ENCODE data around the gene PRKD1. TPM values are rescaled to one million over a fixed set of nuclear protein-coding genes. Genes with fewer than 3 reads are reported as not detected.

The PRKD1 gene
- total and polyA plus RNA-seq, 10 donors = 1.0 to 8.9 (median 4.5) TPM

DNA sequence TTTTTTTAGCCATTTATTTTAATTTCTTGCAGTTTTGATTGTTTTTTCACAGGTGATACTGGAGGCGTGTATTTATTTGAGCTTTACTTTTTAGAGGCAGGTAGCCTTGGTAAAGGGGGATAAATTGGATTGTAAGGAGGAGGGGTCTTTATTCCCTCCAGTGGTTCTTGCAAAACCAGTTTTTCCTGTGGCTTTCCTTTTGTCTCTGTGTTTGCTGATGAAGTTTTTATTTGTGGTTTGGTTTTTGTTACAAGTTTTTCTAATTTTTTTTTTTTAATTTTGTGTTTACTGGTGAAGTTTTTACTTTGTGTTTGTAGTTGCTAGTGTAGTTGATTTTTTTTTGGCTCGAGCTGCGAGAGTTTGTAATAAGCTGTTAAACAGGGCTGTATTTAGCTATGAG, 278.5 kb downstream of the PRKD1 start:
- no peak for TF ChIP-seq POLR2A (IDR thresholded peaks at IDR 0.05)
- TF ChIP-seq, protein P1, sequence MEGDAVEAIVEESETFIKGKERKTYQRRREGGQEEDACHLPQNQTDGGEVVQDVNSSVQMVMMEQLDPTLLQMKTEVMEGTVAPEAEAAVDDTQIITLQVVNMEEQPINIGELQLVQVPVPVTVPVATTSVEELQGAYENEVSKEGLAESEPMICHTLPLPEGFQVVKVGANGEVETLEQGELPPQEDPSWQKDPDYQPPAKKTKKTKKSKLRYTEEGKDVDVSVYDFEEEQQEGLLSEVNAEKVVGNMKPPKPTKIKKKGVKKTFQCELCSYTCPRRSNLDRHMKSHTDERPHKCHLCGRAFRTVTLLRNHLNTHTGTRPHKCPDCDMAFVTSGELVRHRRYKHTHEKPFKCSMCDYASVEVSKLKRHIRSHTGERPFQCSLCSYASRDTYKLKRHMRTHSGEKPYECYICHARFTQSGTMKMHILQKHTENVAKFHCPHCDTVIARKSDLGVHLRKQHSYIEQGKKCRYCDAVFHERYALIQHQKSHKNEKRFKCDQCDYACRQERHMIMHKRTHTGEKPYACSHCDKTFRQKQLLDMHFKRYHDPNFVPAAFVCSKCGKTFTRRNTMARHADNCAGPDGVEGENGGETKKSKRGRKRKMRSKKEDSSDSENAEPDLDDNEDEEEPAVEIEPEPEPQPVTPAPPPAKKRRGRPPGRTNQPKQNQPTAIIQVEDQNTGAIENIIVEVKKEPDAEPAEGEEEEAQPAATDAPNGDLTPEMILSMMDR (IDR thresholded peaks at IDR 0.05 in 8 of 11, conservative IDR thresholded peaks at IDR 0.05 in 3 of 11) = no peak
- no peak for TF ChIP-seq POLR2AphosphoS5 (IDR thresholded peaks at IDR 0.05)
- H3K36me3 ChIP-seq = no peaks in the 10 kb centered on the region
- H3K9me3 ChIP-seq = peaks cover 7 to 63% (median 44%) of the 10 kb centered on the region in 8 donors
- no peak for DNase-seq
- WGBS, 5 donors = 89 to 97% (median 93%) methylated on average over 3 of the region's 3 CpGs
- H3K4me3 ChIP-seq = no peak overlapping the region
- H3K27ac ChIP-seq = no peak overlapping the region
- peaks cover 0 to 2% (median 0%) of the 10 kb centered on the region in 6 donors for H3K4me1 ChIP-seq
- no peaks in the 10 kb centered on the region for H3K27me3 ChIP-seq (replicated peaks in 1 of 7)
- intact Hi-C loops (cut with DNase I; ENCODE audit: low total_unique reads) = no loop called here

DNA sequence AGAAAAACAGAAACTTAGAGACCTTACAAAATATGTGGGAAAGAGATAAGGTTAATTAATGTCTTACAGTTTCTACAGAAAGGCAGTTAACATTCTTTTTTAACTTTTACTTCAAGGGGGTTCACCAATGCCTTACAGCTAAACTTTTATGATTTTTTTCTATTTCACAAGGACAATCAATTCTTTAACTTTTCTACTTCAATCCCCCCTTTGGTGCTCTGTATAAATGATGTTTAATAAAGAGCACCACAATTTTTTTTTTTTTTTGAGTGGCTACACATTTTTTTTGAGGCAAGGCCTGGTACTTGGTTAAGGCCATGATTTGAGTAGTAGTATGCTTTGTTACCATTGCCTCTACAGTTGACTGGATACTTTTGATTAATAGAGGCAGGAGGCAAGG, 279.6 kb downstream of the PRKD1 start:
- Histone ChIP-seq H3K27ac (no peak overlapping the region), H3K4me3 (no peak overlapping the region), H3K4me1 (no peaks in the 10 kb centered on the region), H3K27me3 (replicated peaks in 1 of 7) (no peaks in the 10 kb centered on the region), H3K36me3 (no peaks in the 10 kb centered on the region), H3K9me3 (peaks cover 7 to 63% (median 44%) of the 10 kb centered on the region in 8 donors)
- intact Hi-C loops (cut with DNase I; ENCODE audit: low total_unique reads) = no loop called here
- TF ChIP-seq POLR2A (IDR thresholded peaks at IDR 0.05) (no peak), POLR2AphosphoS5 (IDR thresholded peaks at IDR 0.05) (no peak)
- TF ChIP-seq, protein P1 (IDR thresholded peaks at IDR 0.05 in 8 of 11, conservative IDR thresholded peaks at IDR 0.05 in 3 of 11) = no peak
- DNase-seq = no peak

DNA sequence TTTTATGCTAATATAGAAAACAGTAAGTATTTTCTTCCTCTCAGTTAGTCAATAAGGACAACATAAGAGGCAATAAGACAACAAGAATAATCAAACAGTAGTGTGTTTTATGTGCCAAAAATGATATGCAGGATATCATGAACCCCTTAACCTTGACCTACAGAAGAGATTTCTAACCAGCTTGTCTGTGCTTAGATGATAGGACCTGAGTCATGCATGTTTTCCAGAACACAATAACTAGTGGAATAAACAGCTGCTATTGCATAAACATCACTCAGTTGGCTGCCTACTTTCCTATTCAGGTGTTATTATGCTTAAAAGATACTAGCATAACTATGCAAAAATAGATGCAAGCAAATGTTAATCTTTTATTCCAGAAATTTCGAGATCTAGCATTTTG, 282.5 kb downstream of the PRKD1 start:
- Histone ChIP-seq H3K9me3 (peaks cover 7 to 53% (median 39%) of the 10 kb centered on the region in 8 donors), H3K4me1 (no peaks in the 10 kb centered on the region), H3K27me3 (replicated peaks in 1 of 7) (no peaks in the 10 kb centered on the region), H3K4me3 (no peak overlapping the region), H3K27ac (no peak overlapping the region), H3K36me3 (no peaks in the 10 kb centered on the region)
- TF ChIP-seq, protein P1 (IDR thresholded peaks at IDR 0.05 in 8 of 11, conservative IDR thresholded peaks at IDR 0.05 in 3 of 11) = no peak
- TF ChIP-seq POLR2A (IDR thresholded peaks at IDR 0.05) (no peak), POLR2AphosphoS5 (IDR thresholded peaks at IDR 0.05) (no peak)
- DNase-seq = no peak
- 69 to 88% (median 74%) methylated on average over 1 of the region's 1 CpG for WGBS, 5 donors
- intact Hi-C loops (cut with DNase I; ENCODE audit: low total_unique reads) = no loop called here

DNA sequence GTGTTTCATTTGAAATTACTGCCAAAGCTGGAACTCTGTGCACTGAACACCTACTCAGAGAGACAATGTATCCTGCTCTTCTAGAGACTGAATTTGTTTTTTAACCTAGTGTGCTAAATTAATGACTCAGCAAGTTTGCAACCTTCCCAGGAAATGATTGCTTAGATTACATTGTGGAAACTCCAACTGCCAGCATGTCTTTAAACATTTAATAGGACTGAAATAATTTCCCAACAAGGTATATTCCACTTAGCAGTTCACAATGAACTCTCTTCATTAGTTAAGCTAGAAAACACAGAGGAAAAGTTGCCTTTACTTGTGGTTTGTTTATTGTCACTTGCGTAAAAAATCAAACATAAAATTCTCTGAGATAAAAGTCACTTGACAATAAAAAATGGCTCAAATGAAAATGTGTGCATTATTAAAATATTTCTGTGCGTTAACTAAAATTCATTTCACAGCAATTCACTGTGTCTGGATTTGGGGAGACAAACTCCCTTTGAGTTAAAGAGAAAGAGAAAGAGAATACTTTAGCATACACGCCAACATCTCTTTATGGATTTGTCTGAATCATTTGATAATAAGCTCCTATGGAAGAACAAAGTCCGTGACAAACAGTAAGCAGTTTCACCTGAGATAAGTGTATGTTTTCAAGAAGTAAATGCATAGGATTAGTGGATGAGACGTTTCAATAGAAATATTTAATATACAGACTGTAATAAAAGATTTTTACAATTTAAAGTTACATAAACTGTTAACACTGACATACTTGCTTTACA, 284.0 kb downstream of the PRKD1 start:
- no peaks in the 10 kb centered on the region for H3K27me3 ChIP-seq (replicated peaks in 1 of 7)
- H3K27ac ChIP-seq = no peak overlapping the region
- no peaks in the 10 kb centered on the region for H3K36me3 ChIP-seq
- H3K4me3 ChIP-seq = no peak overlapping the region
- intact Hi-C loops (cut with DNase I; ENCODE audit: low total_unique reads) = no loop called here
- TF ChIP-seq POLR2A (IDR thresholded peaks at IDR 0.05) (no peak), POLR2AphosphoS5 (IDR thresholded peaks at IDR 0.05) (no peak)
- TF ChIP-seq, protein P1 (IDR thresholded peaks at IDR 0.05 in 8 of 11, conservative IDR thresholded peaks at IDR 0.05 in 3 of 11) = no peak
- peaks cover 7 to 38% (median 24%) of the 10 kb centered on the region in 8 donors for H3K9me3 ChIP-seq
- DNase-seq = no peak
- no peaks in the 10 kb centered on the region for H3K4me1 ChIP-seq
- WGBS, 5 donors = 58 to 86% (median 70%) methylated on average over 5 of the region's 5 CpGs

Data from spleen (tissue), 11 donors.